IMR-90 (cell line): Measurements from ENCODE around the gene SRSF7. TPM values are rescaled to one million over a fixed set of nuclear protein-coding genes. Genes with fewer than 3 reads are reported as not detected.

Experiments used
- ATAC-seq: fragments of 200-7000 bp; cut with Tn5 transposase; 2 replicates; pipeline ENCODE4 v1.9.1; 2020; ENCODE audit warnings: low read depth, mild to moderate bottlenecking, moderate library complexity
- BruUV-seq: library from RNA; stranded (reverse); fragments of 400-500 nt; replicated peaks from 2 replicates; lab custom pipeline; 2021; lab: Mats Ljungman, UMichigan
- CTCF ChIA-PET: fragments of 300-600 bp; formaldehyde crosslinking; extraction: SDS; loops from one replicate; lab custom pipeline; 2021; ENCODE audit warnings: antibody characterized with exemption; lab: Yijun Ruan, JAX
- POLR2A ChIA-PET: fragments of 300-600 bp; sonication (Branson Sonifier 250); formaldehyde crosslinking; loops from one replicate; lab custom pipeline; 2022; ENCODE audit warnings: antibody characterized with exemption; ENCODE audit not compliant: unreplicated experiment; lab: Charles Lee
- DNase-seq: peaks from one replicate; pipeline ENCODE4 v3.0.0; 2013
- H2AFZ ChIP-seq: replicated peaks from 2 replicates; pipeline ENCODE3; 2013; ENCODE audit warnings: low read length, mild to moderate bottlenecking; ENCODE audit not compliant: poor library complexity
- H2AK5ac ChIP-seq: 2 replicates; pipeline ENCODE4 v1.6.1; 2013; ENCODE audit warnings: low read depth, low read length, inconsistent platforms
- H2AK9ac ChIP-seq: replicated peaks from 2 replicates; pipeline ENCODE3; 2013; ENCODE audit warnings: mild to moderate bottlenecking, low read depth, low read length, moderate library complexity; ENCODE audit not compliant: poor library complexity
- H2BK120ac ChIP-seq: 2 replicates; pipeline ENCODE4 v1.6.1; 2013; ENCODE audit warnings: low read depth, low read length, inconsistent platforms
- H2BK15ac ChIP-seq: 3 replicates; pipeline ENCODE4 v1.6.1; 2013; ENCODE audit warnings: low read depth, low read length, inconsistent platforms
- H2BK20ac ChIP-seq: 2 replicates; pipeline ENCODE4 v1.6.1; 2013; ENCODE audit warnings: low read depth, mild to moderate bottlenecking, inconsistent platforms, low read length, moderate library complexity
- H2BK5ac ChIP-seq: 2 replicates; pipeline ENCODE4 v1.6.1; 2013; ENCODE audit warnings: mild to moderate bottlenecking, low read depth, low read length, inconsistent platforms; ENCODE audit not compliant: poor library complexity, severe bottlenecking
- H3K14ac ChIP-seq: replicated peaks from 2 replicates; pipeline ENCODE4 v1.6.1; 2013; ENCODE audit warnings: low read depth, low read length, inconsistent platforms
- H3K18ac ChIP-seq: 2 replicates; pipeline ENCODE4 v1.6.1; 2013; ENCODE audit warnings: low read depth, low read length, control low read depth
- H3K23ac ChIP-seq: 2 replicates; pipeline ENCODE4 v1.6.1; 2013; ENCODE audit warnings: low read depth, low read length, inconsistent platforms
- H3K27ac ChIP-seq: 2 replicates; pipeline ENCODE4 v1.5.1; 2013; ENCODE audit warnings: mild to moderate bottlenecking, control low read depth, low read length; ENCODE audit not compliant: insufficient read depth
- H3K27me3 ChIP-seq: 2 replicates; pipeline ENCODE4 v1.6.1; 2013; ENCODE audit warnings: low read length; ENCODE audit not compliant: control insufficient read depth, insufficient read depth
- H3K36me3 ChIP-seq: 2 replicates; pipeline ENCODE4 v1.6.1; 2013; ENCODE audit warnings: low read length, mixed read lengths; ENCODE audit not compliant: control insufficient read depth, insufficient read depth
- H3K4ac ChIP-seq: 2 replicates; pipeline ENCODE4 v1.6.1; 2013; ENCODE audit warnings: low read depth, low read length, inconsistent platforms
- H3K4me1 ChIP-seq: 2 replicates; pipeline ENCODE4 v1.6.1; 2013; ENCODE audit warnings: low read length, mixed read lengths; ENCODE audit not compliant: control insufficient read depth, insufficient read depth
- H3K4me2 ChIP-seq: 2 replicates; pipeline ENCODE4 v1.6.1; 2013; ENCODE audit warnings: low read depth, mild to moderate bottlenecking, control low read depth, low read length, moderate library complexity
- H3K4me3 ChIP-seq: 2 replicates; pipeline ENCODE4 v1.5.1; 2013; ENCODE audit warnings: low read depth, mild to moderate bottlenecking, control low read depth, low read length, moderate library complexity; ENCODE audit not compliant: insufficient read depth
- H3K56ac ChIP-seq: 2 replicates; pipeline ENCODE4 v1.6.1; 2013; ENCODE audit warnings: low read length, inconsistent platforms; ENCODE audit not compliant: insufficient read depth; ENCODE audit errors: extremely low read depth
- H3K79me1 ChIP-seq, 2 experiments: 2 replicates each; pipeline ENCODE4 v1.6.1; 2013; ENCODE audit warnings: low read length in 2 of 2, inconsistent platforms in 1 of 2, low read depth in 1 of 2
- H3K9ac ChIP-seq: 2 replicates; pipeline ENCODE4 v1.6.1; 2013; ENCODE audit warnings: low read depth, low read length, control low read depth
- H3K9me1 ChIP-seq: 2 replicates; pipeline ENCODE4 v1.6.1; 2013; ENCODE audit warnings: low read length, inconsistent platforms; ENCODE audit not compliant: insufficient read depth
- H3K9me3 ChIP-seq: 2 replicates; pipeline ENCODE4 v1.6.1; 2013; ENCODE audit warnings: low read length; ENCODE audit not compliant: control insufficient read depth, insufficient read depth
- H4K20me1 ChIP-seq: 2 replicates; pipeline ENCODE4 v1.6.1; 2013; ENCODE audit warnings: low read length, inconsistent platforms; ENCODE audit not compliant: insufficient read depth
- H4K5ac ChIP-seq: 2 replicates; pipeline ENCODE4 v1.6.1; 2013; ENCODE audit warnings: mild to moderate bottlenecking, low read depth, low read length, control low read depth
- H4K8ac ChIP-seq, 2 experiments: 2 replicates each; pipeline ENCODE4 v1.6.1; 2013; ENCODE audit warnings: low read depth in 2 of 2, low read length in 2 of 2, control low read depth in 1 of 2, inconsistent platforms in 1 of 2
- H4K91ac ChIP-seq: 2 replicates; pipeline ENCODE4 v1.6.1; 2013; ENCODE audit warnings: low read depth, low read length, inconsistent platforms; ENCODE audit not compliant: insufficient read depth
- CEBPB ChIP-seq: IDR thresholded peaks from 2 replicates; pipeline ENCODE4 v1.6.1; 2012; ENCODE audit warnings: low read depth, low read length, improper control_type of control experiment
- MAFK ChIP-seq: IDR thresholded peaks from 2 replicates; pipeline ENCODE4 v1.6.1; 2012; ENCODE audit warnings: low read depth, low read length, improper control_type of control experiment
- NFE2L2 ChIP-seq: fragments of 150-350 bp; IDR thresholded peaks from 2 replicates; pipeline ENCODE4 v1.6.1; 2016; ENCODE audit warnings: low read depth, mild to moderate bottlenecking, low read length
- POLR2A ChIP-seq: IDR thresholded peaks from 2 replicates; pipeline ENCODE4 v1.6.1; 2012; ENCODE audit warnings: mild to moderate bottlenecking, low read depth, low read length
- WGBS, 2 experiments: methylation state at CpG; one replicate each; pipeline versions ENCODE4 v1.1.5 to v1.1.7; 2013; ENCODE audit warnings: missing lambda C conversion rate in 2 of 2; ENCODE audit not compliant: insufficient read length in 1 of 2; ENCODE audit errors: extremely low coverage in 2 of 2; 5-methylcytosine and 5-hydroxymethylcytosine counted together
- dilution Hi-C: fragments of 300-500 bp; cut with HindIII; formaldehyde crosslinking; loops from one replicate; pipeline ENCODE4 v1.14.3; 2018; ENCODE audit warnings: low sequenced_read_pairs; ENCODE audit not compliant: unreplicated experiment
- in situ Hi-C: fragments of 300-500 bp; cut with MboI; formaldehyde crosslinking; loops from 3 replicates; pipeline ENCODE4 v1.14.3; 2019; ENCODE audit warnings: low sequenced_read_pairs, inconsistent platforms, mixed read lengths
- intact Hi-C: fragments of 100-400 bp; cut with micrococcal nuclease; formaldehyde crosslinking; loops from 2 replicates; pipeline ENCODE4 v1.10.0; 2022
- polyA plus RNA-seq, 3 experiments: library from polyadenylated mRNA; depleted of rRNA; stranded (reverse); fragments of >200 nt; gene quantifications; 2 replicates each; pipeline ENCODE4 v1.2.3, GENCODE V29; 2012; ENCODE audit warnings: low replicate concordance in 1 of 3
- total RNA-seq: library from RNA; depleted of rRNA; stranded (reverse); fragments of >200 nt; gene quantifications from 2 replicates; pipeline ENCODE4 v1.2.3, GENCODE V29; 2012
- TF ChIP-seq, protein P1 (sequence below): fragments of 150-350 bp; IDR thresholded peaks from 2 replicates; pipeline ENCODE4 v1.6.1; 2016; ENCODE audit warnings: low read depth, mild to moderate bottlenecking, low read length, moderate library complexity, borderline replicate concordance

The SRSF7 gene
- total and polyA plus RNA-seq, 2 of the 4 experiments (the other 2 are of a cell fraction): 148 to 191 TPM

DNA sequence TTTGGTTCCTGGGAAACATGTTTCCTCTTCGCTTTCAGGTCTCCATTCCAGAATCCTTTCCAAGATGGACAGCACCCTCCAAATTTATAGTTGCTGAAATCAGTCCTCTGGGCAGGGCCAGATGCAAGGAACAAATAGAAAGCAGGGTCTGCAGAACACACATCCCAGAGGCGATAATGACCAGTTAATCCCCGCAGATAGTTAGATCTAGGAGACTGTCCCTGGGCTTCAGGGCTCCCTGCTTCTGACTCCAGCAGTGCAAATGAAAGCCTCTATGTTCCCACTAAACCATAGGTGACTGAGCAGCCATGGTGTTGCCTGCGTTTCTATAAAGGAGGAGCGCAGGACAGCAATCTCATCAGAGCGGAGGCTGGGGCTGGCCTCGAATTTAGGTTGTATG, 38.7 kb downstream of the SRSF7 start:
- Histone ChIP-seq H4K8ac (no peak overlapping the region), H2BK120ac (no peak overlapping the region), H3K4ac (no peak overlapping the region), H3K56ac (no peak overlapping the region), H3K4me3 (no peak overlapping the region), H2AFZ (no peak overlapping the region), H3K9me1 (0 out of 2 replicates have a peak, but pooled peaks cover 9% of the 10 kb centered on the region), H3K18ac (no peak overlapping the region), H3K9ac (no peak overlapping the region), H2AK9ac (no peak overlapping the region), H4K91ac (no peak overlapping the region), H3K4me1 (peaks cover 7% of the 10 kb centered on the region), H2AK5ac (no peak overlapping the region), H2BK5ac (no peak overlapping the region), H3K27me3 (no peaks in the 10 kb centered on the region), H3K27ac (no peak overlapping the region), H4K5ac (no peak overlapping the region), H3K36me3 (no peaks in the 10 kb centered on the region), H3K79me1 (0 out of 4 replicates have a peak, but pooled peaks cover 0 to under 1% of the 10 kb centered on the region in 2 experiments), H3K9me3 (no peaks in the 10 kb centered on the region), H3K23ac (no peak overlapping the region), H3K4me2 (no peak overlapping the region), H3K14ac (no peak overlapping the region), H2BK15ac (no peak overlapping the region), H4K20me1 (no peaks in the 10 kb centered on the region), H2BK20ac (no peak overlapping the region)
- ATAC-seq (no peak), DNase-seq (no peak)
- ChIA-PET POLR2A (no interaction called here), CTCF (no interaction called here)
- WGBS, 2 experiments: no CpG with 5 or more reads among the region's 7 CpGs
- BruUV-seq: no TSS peak
- intact Hi-C loops: no loop called here
- in situ Hi-C loops: no loop called here
- TF ChIP-seq CEBPB (no peak), NFE2L2 (no peak), MAFK (no peak), POLR2A (no peak)
- TF ChIP-seq, protein P1, sequence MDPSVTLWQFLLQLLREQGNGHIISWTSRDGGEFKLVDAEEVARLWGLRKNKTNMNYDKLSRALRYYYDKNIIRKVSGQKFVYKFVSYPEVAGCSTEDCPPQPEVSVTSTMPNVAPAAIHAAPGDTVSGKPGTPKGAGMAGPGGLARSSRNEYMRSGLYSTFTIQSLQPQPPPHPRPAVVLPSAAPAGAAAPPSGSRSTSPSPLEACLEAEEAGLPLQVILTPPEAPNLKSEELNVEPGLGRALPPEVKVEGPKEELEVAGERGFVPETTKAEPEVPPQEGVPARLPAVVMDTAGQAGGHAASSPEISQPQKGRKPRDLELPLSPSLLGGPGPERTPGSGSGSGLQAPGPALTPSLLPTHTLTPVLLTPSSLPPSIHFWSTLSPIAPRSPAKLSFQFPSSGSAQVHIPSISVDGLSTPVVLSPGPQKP: no peak
- dilution Hi-C loops: no loop called here
